ENCODE measurements around the gene IMMP2L. TPM values are rescaled to one million over a fixed set of nuclear protein-coding genes. Genes with fewer than 3 reads are reported as not detected.

IMMP2L gene
- total RNA-seq, 1 experiment from 2014 or later = 13.6 TPM

DNA sequence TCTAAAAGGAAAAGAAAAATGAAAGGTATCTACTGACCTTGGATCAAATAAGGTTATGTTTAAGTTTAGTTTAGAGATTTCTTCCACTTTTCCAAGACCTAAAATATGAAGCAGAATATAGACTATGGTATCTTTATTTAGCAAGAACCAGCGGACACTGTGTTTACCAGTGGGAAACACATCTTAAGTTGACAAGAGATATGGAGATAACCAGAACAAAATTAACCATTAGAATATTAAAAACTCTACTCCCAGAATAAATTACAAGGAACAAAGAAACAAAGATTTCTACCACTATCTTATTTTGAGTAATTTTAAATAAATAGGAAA is 86.9 kb downstream of the IMMP2L start (continued):
- TF ChIP-seq, protein P1, sequence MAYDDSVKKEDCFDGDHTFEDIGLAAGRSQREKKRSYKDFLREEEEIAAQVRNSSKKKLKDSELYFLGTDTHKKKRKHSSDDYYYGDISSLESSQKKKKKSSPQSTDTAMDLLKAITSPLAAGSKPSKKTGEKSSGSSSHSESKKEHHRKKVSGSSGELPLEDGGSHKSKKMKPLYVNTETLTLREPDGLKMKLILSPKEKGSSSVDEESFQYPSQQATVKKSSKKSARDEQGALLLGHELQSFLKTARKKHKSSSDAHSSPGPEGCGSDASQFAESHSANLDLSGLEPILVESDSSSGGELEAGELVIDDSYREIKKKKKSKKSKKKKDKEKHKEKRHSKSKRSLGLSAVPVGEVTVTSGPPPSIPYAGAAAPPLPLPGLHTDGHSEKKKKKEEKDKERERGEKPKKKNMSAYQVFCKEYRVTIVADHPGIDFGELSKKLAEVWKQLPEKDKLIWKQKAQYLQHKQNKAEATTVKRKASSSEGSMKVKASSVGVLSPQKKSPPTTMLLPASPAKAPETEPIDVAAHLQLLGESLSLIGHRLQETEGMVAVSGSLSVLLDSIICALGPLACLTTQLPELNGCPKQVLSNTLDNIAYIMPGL (CRISPR knock-in tag; IDR thresholded peaks at IDR 0.05) = no peak
- TF ChIP-seq, protein P2, sequence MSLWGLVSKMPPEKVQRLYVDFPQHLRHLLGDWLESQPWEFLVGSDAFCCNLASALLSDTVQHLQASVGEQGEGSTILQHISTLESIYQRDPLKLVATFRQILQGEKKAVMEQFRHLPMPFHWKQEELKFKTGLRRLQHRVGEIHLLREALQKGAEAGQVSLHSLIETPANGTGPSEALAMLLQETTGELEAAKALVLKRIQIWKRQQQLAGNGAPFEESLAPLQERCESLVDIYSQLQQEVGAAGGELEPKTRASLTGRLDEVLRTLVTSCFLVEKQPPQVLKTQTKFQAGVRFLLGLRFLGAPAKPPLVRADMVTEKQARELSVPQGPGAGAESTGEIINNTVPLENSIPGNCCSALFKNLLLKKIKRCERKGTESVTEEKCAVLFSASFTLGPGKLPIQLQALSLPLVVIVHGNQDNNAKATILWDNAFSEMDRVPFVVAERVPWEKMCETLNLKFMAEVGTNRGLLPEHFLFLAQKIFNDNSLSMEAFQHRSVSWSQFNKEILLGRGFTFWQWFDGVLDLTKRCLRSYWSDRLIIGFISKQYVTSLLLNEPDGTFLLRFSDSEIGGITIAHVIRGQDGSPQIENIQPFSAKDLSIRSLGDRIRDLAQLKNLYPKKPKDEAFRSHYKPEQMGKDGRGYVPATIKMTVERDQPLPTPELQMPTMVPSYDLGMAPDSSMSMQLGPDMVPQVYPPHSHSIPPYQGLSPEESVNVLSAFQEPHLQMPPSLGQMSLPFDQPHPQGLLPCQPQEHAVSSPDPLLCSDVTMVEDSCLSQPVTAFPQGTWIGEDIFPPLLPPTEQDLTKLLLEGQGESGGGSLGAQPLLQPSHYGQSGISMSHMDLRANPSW (CRISPR knock-in tag; conservative IDR thresholded peaks at IDR 0.05; ENCODE audit: low read depth) = no peak
- TF ChIP-seq SP1 (CRISPR knock-in tag; conservative IDR thresholded peaks at IDR 0.05) (no peak), HMGA2 (CRISPR knock-in tag; IDR thresholded peaks at IDR 0.05) (no peak), ZNF121 (CRISPR knock-in tag; IDR thresholded peaks at IDR 0.05) (no peak), NR1H2 (CRISPR knock-in tag; IDR thresholded peaks at IDR 0.05) (no peak), CBFB (CRISPR knock-in tag; IDR thresholded peaks at IDR 0.05; ENCODE audit: low read depth) (no peak), MYBL2 (CRISPR knock-in tag; IDR thresholded peaks at IDR 0.05) (no peak), ZBTB21 (CRISPR knock-in tag; IDR thresholded peaks at IDR 0.05; ENCODE audit: borderline replicate concordance) (no peak), SOX15 (CRISPR knock-in tag; IDR thresholded peaks at IDR 0.05) (no peak)
- TF ChIP-seq, protein P3, sequence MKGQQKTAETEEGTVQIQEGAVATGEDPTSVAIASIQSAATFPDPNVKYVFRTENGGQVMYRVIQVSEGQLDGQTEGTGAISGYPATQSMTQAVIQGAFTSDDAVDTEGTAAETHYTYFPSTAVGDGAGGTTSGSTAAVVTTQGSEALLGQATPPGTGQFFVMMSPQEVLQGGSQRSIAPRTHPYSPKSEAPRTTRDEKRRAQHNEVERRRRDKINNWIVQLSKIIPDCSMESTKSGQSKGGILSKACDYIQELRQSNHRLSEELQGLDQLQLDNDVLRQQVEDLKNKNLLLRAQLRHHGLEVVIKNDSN (CRISPR knock-in tag; IDR thresholded peaks at IDR 0.05) = no peak
- TF ChIP-seq, protein P4, sequence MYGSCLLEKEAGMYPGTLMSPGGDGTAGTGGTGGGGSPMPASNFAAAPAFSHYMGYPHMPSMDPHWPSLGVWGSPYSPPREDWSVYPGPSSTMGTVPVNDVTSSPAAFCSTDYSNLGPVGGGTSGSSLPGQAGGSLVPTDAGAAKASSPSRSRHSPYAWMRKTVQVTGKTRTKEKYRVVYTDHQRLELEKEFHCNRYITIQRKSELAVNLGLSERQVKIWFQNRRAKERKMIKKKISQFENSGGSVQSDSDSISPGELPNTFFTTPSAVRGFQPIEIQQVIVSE (CRISPR knock-in tag; IDR thresholded peaks at IDR 0.05; ENCODE audit: borderline replicate concordance) = no peak
- TF ChIP-seq, protein P5, sequence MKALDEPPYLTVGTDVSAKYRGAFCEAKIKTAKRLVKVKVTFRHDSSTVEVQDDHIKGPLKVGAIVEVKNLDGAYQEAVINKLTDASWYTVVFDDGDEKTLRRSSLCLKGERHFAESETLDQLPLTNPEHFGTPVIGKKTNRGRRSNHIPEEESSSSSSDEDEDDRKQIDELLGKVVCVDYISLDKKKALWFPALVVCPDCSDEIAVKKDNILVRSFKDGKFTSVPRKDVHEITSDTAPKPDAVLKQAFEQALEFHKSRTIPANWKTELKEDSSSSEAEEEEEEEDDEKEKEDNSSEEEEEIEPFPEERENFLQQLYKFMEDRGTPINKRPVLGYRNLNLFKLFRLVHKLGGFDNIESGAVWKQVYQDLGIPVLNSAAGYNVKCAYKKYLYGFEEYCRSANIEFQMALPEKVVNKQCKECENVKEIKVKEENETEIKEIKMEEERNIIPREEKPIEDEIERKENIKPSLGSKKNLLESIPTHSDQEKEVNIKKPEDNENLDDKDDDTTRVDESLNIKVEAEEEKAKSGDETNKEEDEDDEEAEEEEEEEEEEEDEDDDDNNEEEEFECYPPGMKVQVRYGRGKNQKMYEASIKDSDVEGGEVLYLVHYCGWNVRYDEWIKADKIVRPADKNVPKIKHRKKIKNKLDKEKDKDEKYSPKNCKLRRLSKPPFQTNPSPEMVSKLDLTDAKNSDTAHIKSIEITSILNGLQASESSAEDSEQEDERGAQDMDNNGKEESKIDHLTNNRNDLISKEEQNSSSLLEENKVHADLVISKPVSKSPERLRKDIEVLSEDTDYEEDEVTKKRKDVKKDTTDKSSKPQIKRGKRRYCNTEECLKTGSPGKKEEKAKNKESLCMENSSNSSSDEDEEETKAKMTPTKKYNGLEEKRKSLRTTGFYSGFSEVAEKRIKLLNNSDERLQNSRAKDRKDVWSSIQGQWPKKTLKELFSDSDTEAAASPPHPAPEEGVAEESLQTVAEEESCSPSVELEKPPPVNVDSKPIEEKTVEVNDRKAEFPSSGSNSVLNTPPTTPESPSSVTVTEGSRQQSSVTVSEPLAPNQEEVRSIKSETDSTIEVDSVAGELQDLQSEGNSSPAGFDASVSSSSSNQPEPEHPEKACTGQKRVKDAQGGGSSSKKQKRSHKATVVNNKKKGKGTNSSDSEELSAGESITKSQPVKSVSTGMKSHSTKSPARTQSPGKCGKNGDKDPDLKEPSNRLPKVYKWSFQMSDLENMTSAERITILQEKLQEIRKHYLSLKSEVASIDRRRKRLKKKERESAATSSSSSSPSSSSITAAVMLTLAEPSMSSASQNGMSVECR (CRISPR knock-in tag; IDR thresholded peaks at IDR 0.05; ENCODE audit: borderline replicate concordance) = no peak

DNA sequence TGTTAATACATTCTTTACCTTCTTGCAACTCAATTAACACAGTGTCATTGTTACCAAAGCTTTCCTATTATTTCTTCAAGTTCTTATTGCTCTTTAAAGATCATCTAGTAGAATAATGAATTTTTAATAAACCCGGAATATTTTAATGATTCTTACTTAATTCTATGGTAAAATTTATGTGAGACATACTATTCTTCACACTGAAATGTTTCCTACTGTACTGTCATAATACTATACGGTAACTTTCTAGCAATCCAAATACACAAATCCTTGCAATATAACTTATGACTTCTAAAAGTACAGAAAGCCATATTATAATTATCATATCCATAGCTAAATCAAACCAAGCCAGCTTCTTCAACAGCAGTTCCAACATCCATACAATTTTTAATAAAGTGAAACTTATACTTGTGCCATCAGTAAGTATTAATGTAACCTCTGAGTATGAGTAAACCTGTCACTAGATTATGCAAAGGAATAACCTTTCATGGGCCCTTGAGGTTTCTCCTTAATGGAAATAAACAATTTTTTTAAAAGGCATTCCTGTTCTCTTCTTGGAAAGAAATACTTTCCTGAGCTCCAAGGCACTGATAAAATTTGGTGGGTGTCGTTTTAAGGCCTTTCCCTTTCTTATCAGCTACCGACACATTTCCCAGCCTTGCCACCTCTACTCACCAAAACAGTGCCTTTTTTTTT is 87.4 kb downstream of the IMMP2L start:
- no peak overlapping the region for H3K4me3 Mint-ChIP-seq
- ATAC-seq = no peak
- ChIA-PET POLR2A (interaction anchor here (0.7 kb wide), 1 partner anchor 1965 kb away, joined by 3 read pairs; no protein-coding TSS in a partner anchor), CTCF (no interaction called here)
- H3K36me3 Mint-ChIP-seq = peaks cover 4% of the 10 kb centered on the region
- no peaks in the 10 kb centered on the region for H3K4me1 Mint-ChIP-seq
- H3K9me3 Mint-ChIP-seq = peaks cover 10% of the 10 kb centered on the region
- no peak overlapping the region for H3K27ac Mint-ChIP-seq
- no peaks in the 10 kb centered on the region for H3K27me3 Mint-ChIP-seq (ENCODE audit: low read depth)
- no peak for DNase-seq (ENCODE audit: low spot score)
- TF ChIP-seq EMX1 (CRISPR knock-in tag; IDR thresholded peaks at IDR 0.05) = no peak
- TF ChIP-seq ZNF416 (CRISPR knock-in tag; IDR thresholded peaks at IDR 0.05) = no peak
- TF ChIP-seq, protein P2 (CRISPR knock-in tag; conservative IDR thresholded peaks at IDR 0.05; ENCODE audit: low read depth) = no peak
- no peak for TF ChIP-seq ATF1 (CRISPR knock-in tag; IDR thresholded peaks at IDR 0.05)
- TF ChIP-seq SOX15 (CRISPR knock-in tag; IDR thresholded peaks at IDR 0.05) = no peak
- TF ChIP-seq, protein P6, sequence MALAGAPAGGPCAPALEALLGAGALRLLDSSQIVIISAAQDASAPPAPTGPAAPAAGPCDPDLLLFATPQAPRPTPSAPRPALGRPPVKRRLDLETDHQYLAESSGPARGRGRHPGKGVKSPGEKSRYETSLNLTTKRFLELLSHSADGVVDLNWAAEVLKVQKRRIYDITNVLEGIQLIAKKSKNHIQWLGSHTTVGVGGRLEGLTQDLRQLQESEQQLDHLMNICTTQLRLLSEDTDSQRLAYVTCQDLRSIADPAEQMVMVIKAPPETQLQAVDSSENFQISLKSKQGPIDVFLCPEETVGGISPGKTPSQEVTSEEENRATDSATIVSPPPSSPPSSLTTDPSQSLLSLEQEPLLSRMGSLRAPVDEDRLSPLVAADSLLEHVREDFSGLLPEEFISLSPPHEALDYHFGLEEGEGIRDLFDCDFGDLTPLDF (CRISPR knock-in tag; IDR thresholded peaks at IDR 0.05) = no peak
- no peak for TF ChIP-seq TP53 (CRISPR knock-in tag; IDR thresholded peaks at IDR 0.05)
- no peak for TF ChIP-seq TEAD1 (CRISPR knock-in tag; IDR thresholded peaks at IDR 0.05)
- TF ChIP-seq ZBTB21 (CRISPR knock-in tag; IDR thresholded peaks at IDR 0.05; ENCODE audit: borderline replicate concordance) = no peak
- TF ChIP-seq PRRX2 (CRISPR knock-in tag; IDR thresholded peaks at IDR 0.05) = no peak
- TF ChIP-seq ZNF317 (CRISPR knock-in tag; IDR thresholded peaks at IDR 0.05; ENCODE audit: borderline replicate concordance, low read depth) = no peak

Data from WTC11 (cell line).